HepG2 (cell line): ENCODE data around the gene PRKAG1. TPM values are rescaled to one million over a fixed set of nuclear protein-coding genes. Genes with fewer than 3 reads are reported as not detected.

Source experiments
- ADNP ChIP-seq: sonication (generic); formaldehyde crosslinking; IDR thresholded peaks from 2 replicates; pipeline ENCODE4 v1.4.0; 2020; ENCODE audit warnings: missing genetic modification reagents
- CEBPG ChIP-seq: IDR thresholded peaks from 2 replicates; pipeline ENCODE4 v1.6.1; 2016
- CHD2 ChIP-seq: IDR thresholded peaks from 2 replicates; pipeline ENCODE4 v1.6.1; 2011; ENCODE audit warnings: low read depth, low read length, improper control_type of control experiment
- FOXA1 ChIP-seq, 2 experiments: fragments of 450-650 bp in 1 of 2; sonication (generic) in 1 of 2; formaldehyde crosslinking in 1 of 2; IDR thresholded peaks; 2 replicates each; pipeline versions ENCODE4 v1.4.0 to v1.6.1; 2016 to 2020; ENCODE audit warnings: missing genetic modification reagents in 1 of 2
- GABPA ChIP-seq, 2 experiments: IDR thresholded peaks; 2 replicates each; pipeline ENCODE4 v1.6.1; 2011 to 2016; ENCODE audit warnings: low read depth in 2 of 2, low read length in 1 of 2, missing biosample characterization in 1 of 2, missing genetic modification characterization in 1 of 2
- KDM3A ChIP-seq: IDR thresholded peaks from 2 replicates; pipeline ENCODE4 v1.6.1; 2018; ENCODE audit warnings: low read depth, missing compliant biosample characterization
- KDM4B ChIP-seq: sonication (generic); formaldehyde crosslinking; IDR thresholded peaks from 2 replicates; pipeline ENCODE4 v1.4.0; 2020; ENCODE audit warnings: missing genetic modification reagents
- KLF13 ChIP-seq: sonication (generic); formaldehyde crosslinking; IDR thresholded peaks from 2 replicates; pipeline ENCODE4 v1.4.0; 2020; ENCODE audit warnings: mild to moderate bottlenecking, missing genetic modification reagents
- NFKB2 ChIP-seq: sonication (generic); formaldehyde crosslinking; IDR thresholded peaks from 2 replicates; pipeline ENCODE4 v1.4.0; 2020; ENCODE audit warnings: missing genetic modification reagents, borderline replicate concordance
- SMAD9 ChIP-seq: sonication (generic); formaldehyde crosslinking; IDR thresholded peaks from 2 replicates; pipeline ENCODE4 v1.5.1; 2020; ENCODE audit warnings: mild to moderate bottlenecking, missing genetic modification reagents
- SUZ12 ChIP-seq: fragments of 150-350 bp; IDR thresholded peaks from 2 replicates; pipeline ENCODE4 v1.6.1; 2014; ENCODE audit warnings: low read depth, low read length
- TMF1 ChIP-seq: sonication (generic); formaldehyde crosslinking; IDR thresholded peaks from 2 replicates; pipeline ENCODE4 v1.8.1; 2022; ENCODE audit warnings: low read depth, missing genetic modification reagents
- XRCC5 ChIP-seq: fragments of 200-400 bp; formaldehyde crosslinking; optimal IDR thresholded peaks from 2 replicates; pipeline ENCODE3; 2017; ENCODE audit warnings: mild to moderate bottlenecking, low read length
- ZBTB38 ChIP-seq: sonication (generic); formaldehyde crosslinking; IDR thresholded peaks from 2 replicates; pipeline ENCODE4 v1.5.1; 2020; ENCODE audit warnings: mild to moderate bottlenecking, missing genetic modification reagents
- ZFP1 ChIP-seq: IDR thresholded peaks from 2 replicates; pipeline ENCODE4 v1.6.1; 2016
- ZNF33B ChIP-seq: sonication (generic); formaldehyde crosslinking; IDR thresholded peaks from 2 replicates; pipeline ENCODE4 v1.5.1; 2020; ENCODE audit warnings: mild to moderate bottlenecking, missing genetic modification reagents
- ZNF432 ChIP-seq: sonication (generic); formaldehyde crosslinking; IDR thresholded peaks from 2 replicates; pipeline ENCODE4 v1.5.0; 2020; ENCODE audit warnings: missing genetic modification reagents, mild to moderate bottlenecking, borderline replicate concordance
- ZNF691 ChIP-seq: sonication (generic); formaldehyde crosslinking; IDR thresholded peaks from 2 replicates; pipeline ENCODE4 v1.4.0; 2020; ENCODE audit warnings: missing genetic modification reagents, low read depth, mild to moderate bottlenecking, borderline replicate concordance
- ZNF710 ChIP-seq: sonication (generic); formaldehyde crosslinking; IDR thresholded peaks from 2 replicates; pipeline ENCODE4 v1.5.0; 2020; ENCODE audit warnings: mild to moderate bottlenecking, missing genetic modification reagents, borderline replicate concordance
- ZNF878 ChIP-seq: sonication (generic); formaldehyde crosslinking; IDR thresholded peaks from 2 replicates; pipeline ENCODE4 v1.8.1; 2023; ENCODE audit warnings: mild to moderate bottlenecking, missing genetic modification reagents, moderate library complexity
- ZNF879 ChIP-seq: sonication (generic); formaldehyde crosslinking; IDR thresholded peaks from 2 replicates; pipeline ENCODE4 v1.8.1; 2023; ENCODE audit warnings: missing genetic modification reagents
- polyA plus RNA-seq, 8 experiments: library from polyadenylated mRNA; depleted of rRNA in 3 of 8; stranded (reverse) in 7 of 8; unstranded in 1 of 8; fragments of >200 nt; fragmentation: Illumina TruSeq in 4 of 8; extraction: Trizol in 4 of 8; gene quantifications; 2 replicates each; pipeline versions ENCODE4 v1.2.1 to v1.2.3, GENCODE V29; 2011 to 2016; ENCODE audit warnings: low read depth in 4 of 8, missing spikeins in 1 of 8, mixed read lengths in 1 of 8; ENCODE audit not compliant: insufficient read depth in 1 of 8
- total RNA-seq, 5 experiments: library from RNA; depleted of rRNA; stranded (reverse); fragments of >200 nt; fragmentation: Illumina TruSeq; extraction: Trizol; gene quantifications; 2 replicates each; pipeline ENCODE4 v1.2.3, GENCODE V29; 2016; ENCODE audit warnings: low read depth in 1 of 5
- TF ChIP-seq, protein P1 (sequence below): IDR thresholded peaks from 2 replicates; pipeline ENCODE4 v1.6.1; 2016; ENCODE audit warnings: low read depth
- TF ChIP-seq, protein P2 (sequence below): sonication (generic); formaldehyde crosslinking; IDR thresholded peaks from 2 replicates; pipeline ENCODE4 v1.5.1; 2020; ENCODE audit warnings: missing genetic modification reagents, mild to moderate bottlenecking, borderline replicate concordance
- TF ChIP-seq, protein P3 (sequence below): sonication (generic); formaldehyde crosslinking; IDR thresholded peaks from 2 replicates; pipeline ENCODE4 v1.5.0; 2020; ENCODE audit warnings: mild to moderate bottlenecking, missing genetic modification reagents, moderate library complexity

PRKAG1 gene
- total and polyA plus RNA-seq, 2 of the 13 experiments (the other 11 are each of a cell fraction or from before 2014, with no cell fraction given): 26.1 to 32.8 TPM

GRCh38 chr12:49043856-49044258 lies 25.3 kb upstream of the PRKAG1 start (continued):
- TF ChIP-seq, protein P1, sequence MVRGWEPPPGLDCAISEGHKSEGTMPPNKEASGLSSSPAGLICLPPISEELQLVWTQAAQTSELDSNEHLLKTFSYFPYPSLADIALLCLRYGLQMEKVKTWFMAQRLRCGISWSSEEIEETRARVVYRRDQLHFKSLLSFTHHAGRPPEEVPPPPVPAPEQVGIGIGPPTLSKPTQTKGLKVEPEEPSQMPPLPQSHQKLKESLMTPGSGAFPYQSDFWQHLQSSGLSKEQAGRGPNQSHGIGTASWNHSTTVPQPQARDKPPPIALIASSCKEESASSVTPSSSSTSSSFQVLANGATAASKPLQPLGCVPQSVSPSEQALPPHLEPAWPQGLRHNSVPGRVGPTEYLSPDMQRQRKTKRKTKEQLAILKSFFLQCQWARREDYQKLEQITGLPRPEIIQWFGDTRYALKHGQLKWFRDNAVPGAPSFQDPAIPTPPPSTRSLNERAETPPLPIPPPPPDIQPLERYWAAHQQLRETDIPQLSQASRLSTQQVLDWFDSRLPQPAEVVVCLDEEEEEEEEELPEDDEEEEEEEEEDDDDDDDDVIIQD (CRISPR knock-in tag): no peak
- no peak for TF ChIP-seq SUZ12
- TF ChIP-seq, protein P2, sequence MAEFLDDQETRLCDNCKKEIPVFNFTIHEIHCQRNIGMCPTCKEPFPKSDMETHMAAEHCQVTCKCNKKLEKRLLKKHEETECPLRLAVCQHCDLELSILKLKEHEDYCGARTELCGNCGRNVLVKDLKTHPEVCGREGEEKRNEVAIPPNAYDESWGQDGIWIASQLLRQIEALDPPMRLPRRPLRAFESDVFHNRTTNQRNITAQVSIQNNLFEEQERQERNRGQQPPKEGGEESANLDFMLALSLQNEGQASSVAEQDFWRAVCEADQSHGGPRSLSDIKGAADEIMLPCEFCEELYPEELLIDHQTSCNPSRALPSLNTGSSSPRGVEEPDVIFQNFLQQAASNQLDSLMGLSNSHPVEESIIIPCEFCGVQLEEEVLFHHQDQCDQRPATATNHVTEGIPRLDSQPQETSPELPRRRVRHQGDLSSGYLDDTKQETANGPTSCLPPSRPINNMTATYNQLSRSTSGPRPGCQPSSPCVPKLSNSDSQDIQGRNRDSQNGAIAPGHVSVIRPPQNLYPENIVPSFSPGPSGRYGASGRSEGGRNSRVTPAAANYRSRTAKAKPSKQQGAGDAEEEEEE (CRISPR knock-in tag): no peak
- no peak for TF ChIP-seq TMF1 (CRISPR knock-in tag)
- TF ChIP-seq KDM4B (CRISPR knock-in tag): no peak
- TF ChIP-seq CHD2: no peak
- no peak for TF ChIP-seq ZNF33B
- TF ChIP-seq CEBPG (CRISPR knock-in tag): no peak
- TF ChIP-seq, protein P3, sequence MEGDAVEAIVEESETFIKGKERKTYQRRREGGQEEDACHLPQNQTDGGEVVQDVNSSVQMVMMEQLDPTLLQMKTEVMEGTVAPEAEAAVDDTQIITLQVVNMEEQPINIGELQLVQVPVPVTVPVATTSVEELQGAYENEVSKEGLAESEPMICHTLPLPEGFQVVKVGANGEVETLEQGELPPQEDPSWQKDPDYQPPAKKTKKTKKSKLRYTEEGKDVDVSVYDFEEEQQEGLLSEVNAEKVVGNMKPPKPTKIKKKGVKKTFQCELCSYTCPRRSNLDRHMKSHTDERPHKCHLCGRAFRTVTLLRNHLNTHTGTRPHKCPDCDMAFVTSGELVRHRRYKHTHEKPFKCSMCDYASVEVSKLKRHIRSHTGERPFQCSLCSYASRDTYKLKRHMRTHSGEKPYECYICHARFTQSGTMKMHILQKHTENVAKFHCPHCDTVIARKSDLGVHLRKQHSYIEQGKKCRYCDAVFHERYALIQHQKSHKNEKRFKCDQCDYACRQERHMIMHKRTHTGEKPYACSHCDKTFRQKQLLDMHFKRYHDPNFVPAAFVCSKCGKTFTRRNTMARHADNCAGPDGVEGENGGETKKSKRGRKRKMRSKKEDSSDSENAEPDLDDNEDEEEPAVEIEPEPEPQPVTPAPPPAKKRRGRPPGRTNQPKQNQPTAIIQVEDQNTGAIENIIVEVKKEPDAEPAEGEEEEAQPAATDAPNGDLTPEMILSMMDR (CRISPR knock-in tag): peak; percentile 83
- no peak for TF ChIP-seq ZNF879 (CRISPR knock-in tag)
- no peak for TF ChIP-seq NFKB2 (CRISPR knock-in tag)
- TF ChIP-seq ADNP (CRISPR knock-in tag): no peak
- TF ChIP-seq KDM3A: no peak
- no peak for TF ChIP-seq ZNF432
- no peak for TF ChIP-seq ZNF878
- no peak for TF ChIP-seq SMAD9
- peak; percentile 66 for TF ChIP-seq XRCC5
- no peak for TF ChIP-seq KLF13
- TF ChIP-seq GABPA (IDR thresholded peaks at IDR 0.05; ENCODE audit: low read depth, low read length): no peak
- no peak for TF ChIP-seq GABPA (CRISPR knock-in tag; IDR thresholded peaks at IDR 0.05; ENCODE audit: low read depth)
- peak; percentile 65 for TF ChIP-seq ZBTB38 (CRISPR knock-in tag)
- TF ChIP-seq ZNF691: peak; percentile 28; the same call in 1 of the 2 replicates
- no peak for TF ChIP-seq ZFP1 (CRISPR knock-in tag)
- no peak for TF ChIP-seq FOXA1 (IDR thresholded peaks at IDR 0.05)
- peak; percentile 36; the same call in 1 of the 2 replicates for TF ChIP-seq FOXA1 (CRISPR knock-in tag; IDR thresholded peaks at IDR 0.05)
- TF ChIP-seq ZNF710 (CRISPR knock-in tag): no peak
